Astrocyte (in vitro differentiated cells and primary cell): ENCODE results near the gene CALU.

Source experiments
- EZH2 ChIP-seq: IDR thresholded peaks from 2 replicates; pipeline ENCODE4 v1.6.1; 2012; ENCODE audit warnings: mild to moderate bottlenecking, low read length, inconsistent platforms; ENCODE audit not compliant: insufficient read depth
- TF ChIP-seq, protein P1 (sequence below): IDR thresholded peaks from 2 replicates; pipeline ENCODE4 v1.5.1; 2011; ENCODE audit warnings: low read depth, mild to moderate bottlenecking, inconsistent platforms, low read length, moderate library complexity; ENCODE audit not compliant: insufficient read depth

DNA sequence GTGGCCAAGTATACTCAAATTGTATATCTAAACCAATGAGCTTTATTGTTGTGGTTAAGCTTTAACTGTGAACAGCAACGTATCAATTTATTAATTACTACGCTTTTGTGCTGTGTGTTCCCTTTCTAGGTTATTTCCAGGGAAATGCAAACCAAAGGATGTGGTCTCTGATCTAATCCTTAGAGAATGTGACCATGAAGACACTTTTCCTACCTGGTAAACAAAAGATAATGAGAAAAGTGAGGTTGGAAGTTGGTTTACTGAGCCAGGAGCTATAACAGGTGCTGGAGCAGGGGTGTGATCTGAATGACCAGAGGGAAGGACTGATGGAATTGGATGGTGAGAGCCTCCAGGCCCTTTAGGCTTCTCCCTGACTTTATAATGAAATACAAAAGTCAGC lies 25.4 kb upstream of the CALU start:
- TF ChIP-seq EZH2, result no peak
- TF ChIP-seq, protein P1, sequence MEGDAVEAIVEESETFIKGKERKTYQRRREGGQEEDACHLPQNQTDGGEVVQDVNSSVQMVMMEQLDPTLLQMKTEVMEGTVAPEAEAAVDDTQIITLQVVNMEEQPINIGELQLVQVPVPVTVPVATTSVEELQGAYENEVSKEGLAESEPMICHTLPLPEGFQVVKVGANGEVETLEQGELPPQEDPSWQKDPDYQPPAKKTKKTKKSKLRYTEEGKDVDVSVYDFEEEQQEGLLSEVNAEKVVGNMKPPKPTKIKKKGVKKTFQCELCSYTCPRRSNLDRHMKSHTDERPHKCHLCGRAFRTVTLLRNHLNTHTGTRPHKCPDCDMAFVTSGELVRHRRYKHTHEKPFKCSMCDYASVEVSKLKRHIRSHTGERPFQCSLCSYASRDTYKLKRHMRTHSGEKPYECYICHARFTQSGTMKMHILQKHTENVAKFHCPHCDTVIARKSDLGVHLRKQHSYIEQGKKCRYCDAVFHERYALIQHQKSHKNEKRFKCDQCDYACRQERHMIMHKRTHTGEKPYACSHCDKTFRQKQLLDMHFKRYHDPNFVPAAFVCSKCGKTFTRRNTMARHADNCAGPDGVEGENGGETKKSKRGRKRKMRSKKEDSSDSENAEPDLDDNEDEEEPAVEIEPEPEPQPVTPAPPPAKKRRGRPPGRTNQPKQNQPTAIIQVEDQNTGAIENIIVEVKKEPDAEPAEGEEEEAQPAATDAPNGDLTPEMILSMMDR, result no peak
